Measurements from ENCODE around the gene SCAPER. TPM values are rescaled to one million over a fixed set of nuclear protein-coding genes. Genes with fewer than 3 reads are reported as not detected.

Gene SCAPER
- total RNA-seq, 1 experiment from 2014 or later: 7.4 TPM

DNA sequence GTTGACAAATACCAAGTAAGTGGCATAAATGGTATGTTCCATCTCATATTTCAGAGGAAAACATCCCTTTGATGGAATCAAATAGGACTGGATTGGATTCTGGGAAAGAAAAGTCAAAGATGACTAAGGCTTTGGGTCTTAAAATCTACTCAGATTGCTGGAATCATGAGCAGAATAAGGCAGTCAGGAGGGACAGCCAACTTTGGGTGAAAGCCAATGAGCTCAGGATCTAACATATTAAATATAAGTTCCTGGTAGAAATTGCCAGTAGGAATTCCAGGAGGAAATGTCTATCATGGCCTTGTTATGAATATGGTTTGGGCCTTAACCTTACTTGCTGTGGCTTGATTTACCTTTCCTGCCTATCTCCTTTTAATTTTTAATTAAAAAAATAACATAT, 513.3 kb downstream of the SCAPER start:
- Histone ChIP-seq H2BK120ac (ENCODE audit: low read depth, low read length, poor library complexity, severe bottlenecking) (no peak overlapping the region), H3T11ph (ENCODE audit: low read length) (no peak overlapping the region), H2BK15ac (ENCODE audit: low read depth, low read length) (no peak overlapping the region), H3K79me1 (ENCODE audit: insufficient read depth, low read depth, low read length, poor library complexity, severe bottlenecking) (no peaks in the 10 kb centered on the region), H3K23ac (ENCODE audit: insufficient read length, low read depth, low read length) (no peak overlapping the region), H4K5ac (ENCODE audit: insufficient read length, low read depth, low read length) (no peak overlapping the region), H4K91ac (ENCODE audit: insufficient read length, low read depth, low read length) (no peak overlapping the region), H3K23me2 (ENCODE audit: insufficient read length, low read depth, low read length, poor library complexity, severe bottlenecking) (no peaks in the 10 kb centered on the region), H3K9me3 (ENCODE audit: control insufficient read depth, low read depth, low read length) (no peaks in the 10 kb centered on the region), H4K20me1 (ENCODE audit: control insufficient read depth, insufficient read depth, insufficient read length) (no peaks in the 10 kb centered on the region), H2AK5ac (ENCODE audit: insufficient read length, low read length) (no peak overlapping the region), H2BK5ac (ENCODE audit: insufficient read length, low read length) (no peak overlapping the region), H3K9ac (ENCODE audit: extremely low read depth, insufficient read length, low read length) (no peak overlapping the region), H3K56ac (ENCODE audit: insufficient read length, low read depth, low read length) (no peak overlapping the region), H3K4ac (ENCODE audit: low read depth, low read length) (no peak overlapping the region), H3K14ac (ENCODE audit: insufficient read depth, low read length) (no peak overlapping the region), H3K4me1 (ENCODE audit: insufficient read depth, low read length) (no peaks in the 10 kb centered on the region), H2BK12ac (ENCODE audit: insufficient read length, low read depth, low read length) (no peak overlapping the region), H3K18ac (ENCODE audit: insufficient read length, low read depth, low read length) (no peak overlapping the region), H3K79me2 (ENCODE audit: insufficient read depth, low read length) (no peaks in the 10 kb centered on the region), H3K4me2 (ENCODE audit: insufficient read depth, insufficient read length, low read length) (no peak overlapping the region), H3K27ac (ENCODE audit: insufficient read length, low read depth, low read length) (no peak overlapping the region), H3K27me3 (ENCODE audit: insufficient read depth, low read length) (no peaks in the 10 kb centered on the region), H4K8ac (replicated peaks; ENCODE audit: insufficient read length, low read depth, low read length) (no peak overlapping the region), H2BK20ac (ENCODE audit: low read depth, low read length, poor library complexity, severe bottlenecking) (no peak overlapping the region), H2AFZ (ENCODE audit: low read length) (no peak overlapping the region)
- Mint-ChIP-seq H3K4me1 (no peaks in the 10 kb centered on the region), H3K36me3 (ENCODE audit: insufficient read depth in 1 of 3, low read depth in 3 of 3) (0 out of 7 replicates have a peak, but pooled peaks cover 0 to 4% (median 0%) of the 10 kb centered on the region in 3 experiments), H3K27me3 (ENCODE audit: low read depth) (no peaks in the 10 kb centered on the region; the same call in 1 of the 2 replicates), H3K9me3 (peaks cover 0 to 3% of the 10 kb centered on the region in 2 experiments; a peak in 1 of 5 replicates), H3K27ac (no peak overlapping the region), H3K4me3 (no peak overlapping the region)
- TF ChIP-seq, protein P1, sequence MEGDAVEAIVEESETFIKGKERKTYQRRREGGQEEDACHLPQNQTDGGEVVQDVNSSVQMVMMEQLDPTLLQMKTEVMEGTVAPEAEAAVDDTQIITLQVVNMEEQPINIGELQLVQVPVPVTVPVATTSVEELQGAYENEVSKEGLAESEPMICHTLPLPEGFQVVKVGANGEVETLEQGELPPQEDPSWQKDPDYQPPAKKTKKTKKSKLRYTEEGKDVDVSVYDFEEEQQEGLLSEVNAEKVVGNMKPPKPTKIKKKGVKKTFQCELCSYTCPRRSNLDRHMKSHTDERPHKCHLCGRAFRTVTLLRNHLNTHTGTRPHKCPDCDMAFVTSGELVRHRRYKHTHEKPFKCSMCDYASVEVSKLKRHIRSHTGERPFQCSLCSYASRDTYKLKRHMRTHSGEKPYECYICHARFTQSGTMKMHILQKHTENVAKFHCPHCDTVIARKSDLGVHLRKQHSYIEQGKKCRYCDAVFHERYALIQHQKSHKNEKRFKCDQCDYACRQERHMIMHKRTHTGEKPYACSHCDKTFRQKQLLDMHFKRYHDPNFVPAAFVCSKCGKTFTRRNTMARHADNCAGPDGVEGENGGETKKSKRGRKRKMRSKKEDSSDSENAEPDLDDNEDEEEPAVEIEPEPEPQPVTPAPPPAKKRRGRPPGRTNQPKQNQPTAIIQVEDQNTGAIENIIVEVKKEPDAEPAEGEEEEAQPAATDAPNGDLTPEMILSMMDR (conservative IDR thresholded peaks at IDR 0.05): no peak
- DNase-seq: no peak

Data from H9 (cell line).